DND-41 (cell line): ENCODE measurements around the gene SMYD5.

ENCODE experiments used
- ATAC-seq: fragments of 200-7000 bp; cut with Tn5 transposase; 3 replicates; pipeline ENCODE4 v1.9.1; 2021; ENCODE audit warnings: low read depth; ENCODE audit not compliant: insufficient read depth
- DNase-seq: peaks from one replicate; pipeline ENCODE4 v3.0.0-alpha.2; 2020
- H2AFZ ChIP-seq: 2 replicates; pipeline ENCODE4 v1.6.0; 2012; ENCODE audit warnings: low read depth, low read length
- H3K27ac ChIP-seq: 2 replicates; pipeline ENCODE4 v1.5.1; 2012; ENCODE audit warnings: low read length, inconsistent platforms
- H3K27me3 ChIP-seq: fragments of 200-600 bp; sonication (generic); 2 replicates; pipeline ENCODE4 v1.6.0; 2012; ENCODE audit warnings: low read length, mild to moderate bottlenecking, inconsistent platforms; ENCODE audit not compliant: insufficient read depth, poor library complexity
- H3K36me3 ChIP-seq: 2 replicates; pipeline ENCODE4 v1.5.1; 2012; ENCODE audit warnings: low read length, inconsistent platforms; ENCODE audit not compliant: insufficient read depth
- H3K4me1 ChIP-seq: 2 replicates; pipeline ENCODE4 v1.5.1; 2012; ENCODE audit warnings: mild to moderate bottlenecking, low read length; ENCODE audit not compliant: insufficient read depth
- H3K4me2 ChIP-seq: 2 replicates; pipeline ENCODE4 v1.6.0; 2012; ENCODE audit warnings: mild to moderate bottlenecking, moderate library complexity, low read length, inconsistent platforms; ENCODE audit not compliant: insufficient read depth
- H3K4me3 ChIP-seq, 2 experiments: fragments of 200-600 bp in 1 of 2; shearing (Covaris generic) in 1 of 2; 2 replicates each; pipeline ENCODE4 v1.5.1; 2012 to 2016; ENCODE audit warnings: inconsistent platforms in 2 of 2, low read length in 2 of 2, mild to moderate bottlenecking in 2 of 2, low read depth in 1 of 2, moderate library complexity in 1 of 2
- H3K79me2 ChIP-seq: 2 replicates; pipeline ENCODE4 v1.6.0; 2012; ENCODE audit warnings: low read length, inconsistent platforms; ENCODE audit not compliant: insufficient read depth
- H3K9ac ChIP-seq: 2 replicates; pipeline ENCODE4 v1.6.0; 2012; ENCODE audit warnings: low read depth, mild to moderate bottlenecking, inconsistent platforms, low read length, moderate library complexity
- H3K9me3 ChIP-seq: 2 replicates; pipeline ENCODE4 v1.5.1; 2012; ENCODE audit warnings: low read length, moderate library complexity, mild to moderate bottlenecking, inconsistent platforms; ENCODE audit not compliant: insufficient read depth, severe bottlenecking
- H4K20me1 ChIP-seq: 2 replicates; pipeline ENCODE4 v1.6.0; 2012; ENCODE audit warnings: low read length; ENCODE audit not compliant: insufficient read depth
- CTCF ChIP-seq: IDR thresholded peaks from 2 replicates; pipeline ENCODE4 v1.5.1; 2012; ENCODE audit warnings: borderline replicate concordance, low read length, moderate library complexity, mild to moderate bottlenecking; ENCODE audit not compliant: poor library complexity, severe bottlenecking; ENCODE audit errors: extremely low read depth
- EZH2 ChIP-seq: IDR thresholded peaks from 3 replicates; pipeline ENCODE4 v1.6.1; 2012; ENCODE audit warnings: borderline replicate concordance, low read depth, mild to moderate bottlenecking, moderate library complexity, low read length, inconsistent platforms; ENCODE audit not compliant: severe bottlenecking

The SMYD5 gene

GRCh38 chr2:73264783-73265182 lies 50.7 kb downstream of the SMYD5 start:
- DNase-seq, result no peak
- Histone ChIP-seq H3K4me3 (no peak overlapping the region), H3K4me2 (no peak overlapping the region), H3K9me3 (no peaks in the 10 kb centered on the region), H2AFZ (no peak overlapping the region), H4K20me1 (peaks cover 36% of the 10 kb centered on the region), H3K27me3 (no peaks in the 10 kb centered on the region), H3K79me2 (peaks cover 14% of the 10 kb centered on the region), H3K9ac (no peak overlapping the region), H3K4me1 (no peaks in the 10 kb centered on the region), H3K27ac (no peak overlapping the region), H3K36me3 (peaks cover 85% of the 10 kb centered on the region)
- TF ChIP-seq CTCF (no peak), EZH2 (no peak)
- ATAC-seq, result no peak

- Histone ChIP-seq H2AFZ (no peak overlapping the region), H4K20me1 (peaks cover 41% of the 10 kb centered on the region), H3K9ac (no peak overlapping the region), H3K36me3 (peaks cover 81% of the 10 kb centered on the region), H3K27me3 (no peaks in the 10 kb centered on the region), H3K9me3 (no peaks in the 10 kb centered on the region), H3K4me2 (no peak overlapping the region), H3K79me2 (peaks cover 21% of the 10 kb centered on the region), H3K4me3 (no peak overlapping the region), H3K27ac (no peak overlapping the region), H3K4me1 (no peaks in the 10 kb centered on the region)
- no peak for TF ChIP-seq EZH2
- TF ChIP-seq CTCF, result no peak
- DNase-seq (no peak), ATAC-seq (no peak)
Measured at GRCh38 chr2:73265298-73266060, 51.4 kb downstream of the SMYD5 start.

GRCh38 chr2:73266061-73266901 lies 52.2 kb downstream of the SMYD5 start:
- no peaks in the 10 kb centered on the region for H3K27me3 ChIP-seq
- no peak for DNase-seq
- peaks cover 83% of the 10 kb centered on the region for H3K36me3 ChIP-seq
- no peak overlapping the region for H2AFZ ChIP-seq
- no peaks in the 10 kb centered on the region for H3K9me3 ChIP-seq
- H3K9ac ChIP-seq, result no peak overlapping the region
- H3K27ac ChIP-seq, result no peak overlapping the region
- H3K4me2 ChIP-seq, result no peak overlapping the region
- H3K4me3 ChIP-seq, result no peak overlapping the region
- no peak for ATAC-seq
- H3K79me2 ChIP-seq, result peaks cover 29% of the 10 kb centered on the region
- peaks cover 48% of the 10 kb centered on the region for H4K20me1 ChIP-seq
- H3K4me1 ChIP-seq, result no peaks in the 10 kb centered on the region
- no peak for TF ChIP-seq CTCF
